Astrocyte (in vitro differentiated cells and primary cell): ENCODE results near the gene RAB14. TPM values are rescaled to one million over a fixed set of nuclear protein-coding genes. Genes with fewer than 3 reads are reported as not detected.

Experiments used
- DNase-seq: peaks from one replicate; pipeline ENCODE4 v3.0.0-alpha.2; 2010; ENCODE audit warnings: low read depth
- FAIRE-seq: peaks from 2 replicates; lab custom pipeline; 2011; peaks lifted over from hg19 to GRCh38; lab: Jason Lieb, UNC
- H2AFZ ChIP-seq: 2 replicates; pipeline ENCODE4 v1.6.0; 2012; ENCODE audit warnings: low read depth, low read length, inconsistent platforms
- H3K27ac ChIP-seq: 2 replicates; pipeline ENCODE4 v1.5.1; 2011; ENCODE audit warnings: low read depth, low read length, inconsistent platforms
- H3K27me3 ChIP-seq: 2 replicates; pipeline ENCODE4 v1.6.0; 2011; ENCODE audit warnings: low read length, inconsistent platforms; ENCODE audit not compliant: insufficient read depth
- H3K36me3 ChIP-seq: 2 replicates; pipeline ENCODE4 v1.5.1; 2011; ENCODE audit warnings: low read length, inconsistent platforms; ENCODE audit not compliant: insufficient read depth
- H3K4me1 ChIP-seq: 2 replicates; pipeline ENCODE4 v1.5.1; 2011; ENCODE audit warnings: low read length, inconsistent platforms; ENCODE audit not compliant: insufficient read depth
- H3K4me2 ChIP-seq: 2 replicates; pipeline ENCODE4 v1.6.0; 2012; ENCODE audit warnings: low read length, inconsistent platforms
- H3K4me3 ChIP-seq: 2 replicates; pipeline ENCODE4 v1.5.1; 2011; ENCODE audit warnings: low read depth, mild to moderate bottlenecking, low read length, inconsistent platforms; ENCODE audit not compliant: insufficient read depth
- H3K79me2 ChIP-seq: 2 replicates; pipeline ENCODE4 v1.6.0; 2012; ENCODE audit warnings: mild to moderate bottlenecking, low read length, inconsistent platforms; ENCODE audit not compliant: insufficient read depth
- H3K9ac ChIP-seq: 2 replicates; pipeline ENCODE4 v1.6.0; 2012; ENCODE audit warnings: mild to moderate bottlenecking, low read length, inconsistent platforms
- H3K9me3 ChIP-seq: 2 replicates; pipeline ENCODE4 v1.5.1; 2012; ENCODE audit warnings: low read depth, mild to moderate bottlenecking, low read length, inconsistent platforms; ENCODE audit not compliant: insufficient read depth
- H4K20me1 ChIP-seq: 2 replicates; pipeline ENCODE4 v1.6.0; 2012; ENCODE audit warnings: low read length, inconsistent platforms; ENCODE audit not compliant: insufficient read depth
- H3K27ac Mint-ChIP-seq: one replicate; pipeline ENCODE4 v1.8.0; 2021; ENCODE audit warnings: mild to moderate bottlenecking, mixed read lengths; ENCODE audit not compliant: unreplicated experiment
- H3K27me3 Mint-ChIP-seq: one replicate; pipeline ENCODE4 v1.8.0; 2021; ENCODE audit warnings: low read depth, mixed read lengths; ENCODE audit not compliant: unreplicated experiment
- H3K36me3 Mint-ChIP-seq: one replicate; pipeline ENCODE4 v1.8.0; 2021; ENCODE audit warnings: low read depth, mixed read lengths; ENCODE audit not compliant: unreplicated experiment
- H3K4me1 Mint-ChIP-seq: one replicate; pipeline ENCODE4 v1.8.0; 2021; ENCODE audit warnings: low read depth, mixed read lengths; ENCODE audit not compliant: unreplicated experiment
- H3K4me3 Mint-ChIP-seq: one replicate; pipeline ENCODE4 v1.8.0; 2021; ENCODE audit warnings: mild to moderate bottlenecking, moderate library complexity, mixed read lengths; ENCODE audit not compliant: unreplicated experiment
- H3K9me3 Mint-ChIP-seq: one replicate; pipeline ENCODE4 v1.8.0; 2021; ENCODE audit warnings: mild to moderate bottlenecking, mixed read lengths; ENCODE audit not compliant: unreplicated experiment
- EZH2 ChIP-seq: IDR thresholded peaks from 2 replicates; pipeline ENCODE4 v1.6.1; 2012; ENCODE audit warnings: mild to moderate bottlenecking, low read length, inconsistent platforms; ENCODE audit not compliant: insufficient read depth
- total RNA-seq: library from RNA; stranded (reverse); gene quantifications from 2 replicates; pipeline ENCODE4 v1.2.1, GENCODE V29; 2021
- TF ChIP-seq, protein P1 (sequence below): IDR thresholded peaks from 2 replicates; pipeline ENCODE4 v1.5.1; 2011; ENCODE audit warnings: low read depth, mild to moderate bottlenecking, inconsistent platforms, low read length, moderate library complexity; ENCODE audit not compliant: insufficient read depth

The RAB14 gene
- total RNA-seq, 1 donor from 2014 or later: 72.1 TPM

DNA sequence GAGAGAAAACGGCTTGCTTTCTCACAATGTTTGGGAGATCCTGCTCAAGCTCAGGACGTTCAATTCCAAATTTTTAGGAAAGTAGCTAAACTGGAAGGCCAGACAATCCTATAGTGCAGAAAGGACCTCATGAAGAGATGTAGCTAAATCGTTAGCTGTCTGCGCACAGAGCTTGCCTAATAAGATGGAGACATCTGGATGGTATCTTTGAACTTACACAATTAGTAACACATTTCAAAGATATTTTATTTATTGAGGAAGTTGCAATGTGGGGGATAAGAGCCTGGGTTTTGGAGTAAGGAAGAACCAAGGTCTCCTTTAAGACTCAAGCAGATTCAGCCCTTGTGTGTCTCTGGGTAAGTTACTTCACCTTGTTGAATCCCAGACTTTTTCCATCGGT is 28.6 kb upstream of the RAB14 start:
- H3K9me3 ChIP-seq: no peaks in the 10 kb centered on the region
- Mint-ChIP-seq H3K9me3 (no peaks in the 10 kb centered on the region), H3K36me3 (peaks cover 5% of the 10 kb centered on the region), H3K27ac (no peak overlapping the region), H3K27me3 (no peaks in the 10 kb centered on the region), H3K4me1 (peaks cover 11% of the 10 kb centered on the region), H3K4me3 (no peak overlapping the region)
- H3K79me2 ChIP-seq: no peaks in the 10 kb centered on the region
- no peak overlapping the region for H2AFZ ChIP-seq
- no peak for FAIRE-seq
- no peak overlapping the region for H3K4me3 ChIP-seq
- no peaks in the 10 kb centered on the region for H3K36me3 ChIP-seq
- no peak for DNase-seq
- H3K4me2 ChIP-seq: no peak overlapping the region
- H3K9ac ChIP-seq: no peak overlapping the region
- no peaks in the 10 kb centered on the region for H3K27me3 ChIP-seq
- H4K20me1 ChIP-seq: no peaks in the 10 kb centered on the region
- no peak for TF ChIP-seq EZH2
- TF ChIP-seq, protein P1, sequence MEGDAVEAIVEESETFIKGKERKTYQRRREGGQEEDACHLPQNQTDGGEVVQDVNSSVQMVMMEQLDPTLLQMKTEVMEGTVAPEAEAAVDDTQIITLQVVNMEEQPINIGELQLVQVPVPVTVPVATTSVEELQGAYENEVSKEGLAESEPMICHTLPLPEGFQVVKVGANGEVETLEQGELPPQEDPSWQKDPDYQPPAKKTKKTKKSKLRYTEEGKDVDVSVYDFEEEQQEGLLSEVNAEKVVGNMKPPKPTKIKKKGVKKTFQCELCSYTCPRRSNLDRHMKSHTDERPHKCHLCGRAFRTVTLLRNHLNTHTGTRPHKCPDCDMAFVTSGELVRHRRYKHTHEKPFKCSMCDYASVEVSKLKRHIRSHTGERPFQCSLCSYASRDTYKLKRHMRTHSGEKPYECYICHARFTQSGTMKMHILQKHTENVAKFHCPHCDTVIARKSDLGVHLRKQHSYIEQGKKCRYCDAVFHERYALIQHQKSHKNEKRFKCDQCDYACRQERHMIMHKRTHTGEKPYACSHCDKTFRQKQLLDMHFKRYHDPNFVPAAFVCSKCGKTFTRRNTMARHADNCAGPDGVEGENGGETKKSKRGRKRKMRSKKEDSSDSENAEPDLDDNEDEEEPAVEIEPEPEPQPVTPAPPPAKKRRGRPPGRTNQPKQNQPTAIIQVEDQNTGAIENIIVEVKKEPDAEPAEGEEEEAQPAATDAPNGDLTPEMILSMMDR: no peak
- H3K4me1 ChIP-seq: peaks cover 14% of the 10 kb centered on the region
- no peak overlapping the region for H3K27ac ChIP-seq

DNA sequence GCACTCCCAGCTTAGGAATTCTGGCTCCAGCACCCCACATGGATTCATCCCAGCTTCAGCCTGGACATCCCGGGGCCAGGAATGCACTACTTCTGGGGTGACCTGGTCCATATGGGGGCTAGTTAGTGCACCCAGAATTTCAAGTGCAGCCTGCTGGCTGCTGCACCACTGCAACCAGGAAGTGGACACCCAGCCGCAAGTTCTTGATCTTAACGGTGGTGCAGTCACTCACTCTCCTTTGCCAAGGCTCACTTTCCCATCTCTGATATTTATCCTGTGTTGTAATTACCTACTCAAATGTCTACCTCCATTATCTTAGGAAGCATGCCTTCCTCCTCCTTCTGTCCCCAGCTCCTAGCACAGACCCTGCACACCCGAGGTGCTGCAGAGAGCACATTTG is 26.2 kb upstream of the RAB14 start:
- Histone ChIP-seq H3K9me3 (no peaks in the 10 kb centered on the region), H3K9ac (no peak overlapping the region), H3K4me3 (no peak overlapping the region), H3K27me3 (no peaks in the 10 kb centered on the region), H3K4me2 (no peak overlapping the region), H3K36me3 (no peaks in the 10 kb centered on the region), H3K27ac (no peak overlapping the region), H2AFZ (no peak overlapping the region), H3K79me2 (no peaks in the 10 kb centered on the region), H3K4me1 (peaks cover 6% of the 10 kb centered on the region), H4K20me1 (no peaks in the 10 kb centered on the region)
- peaks cover 5% of the 10 kb centered on the region for H3K4me1 Mint-ChIP-seq
- H3K4me3 Mint-ChIP-seq: peak overlapping the region; percentile 3
- H3K36me3 Mint-ChIP-seq: no peaks in the 10 kb centered on the region
- no peaks in the 10 kb centered on the region for H3K9me3 Mint-ChIP-seq
- no peak overlapping the region for H3K27ac Mint-ChIP-seq
- DNase-seq: no peak
- TF ChIP-seq, protein P1: no peak
- no peak for TF ChIP-seq EZH2
- no peaks in the 10 kb centered on the region for H3K27me3 Mint-ChIP-seq
- FAIRE-seq: no peak

DNA sequence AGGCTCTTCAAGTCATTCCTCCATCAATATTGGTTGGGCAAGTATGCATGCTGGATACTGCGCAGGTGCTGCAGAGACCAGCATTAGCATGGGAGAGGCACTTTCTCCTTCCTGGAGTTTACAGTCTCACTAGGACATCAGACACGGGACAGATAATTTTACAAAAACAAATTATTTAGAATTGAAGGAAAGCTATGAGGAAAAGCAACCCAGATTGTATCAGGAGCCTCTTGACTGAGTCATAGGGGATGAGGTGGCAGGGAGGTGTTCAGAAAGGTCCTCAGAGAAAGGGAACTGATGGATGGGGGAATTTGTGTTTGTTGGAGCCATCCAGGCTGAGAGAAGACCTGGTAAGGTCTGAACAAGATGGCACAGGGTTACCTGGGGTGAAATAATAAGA is 24.5 kb upstream of the RAB14 start:
- Histone ChIP-seq H3K27ac (no peak overlapping the region), H3K9ac (no peak overlapping the region), H3K9me3 (no peaks in the 10 kb centered on the region), H4K20me1 (no peaks in the 10 kb centered on the region), H2AFZ (no peak overlapping the region), H3K36me3 (no peaks in the 10 kb centered on the region), H3K4me3 (no peak overlapping the region), H3K4me1 (peaks cover 6% of the 10 kb centered on the region), H3K79me2 (no peaks in the 10 kb centered on the region), H3K4me2 (no peak overlapping the region), H3K27me3 (no peaks in the 10 kb centered on the region)
- no peak overlapping the region for H3K4me3 Mint-ChIP-seq
- H3K27me3 Mint-ChIP-seq: peaks cover under 1% of the 10 kb centered on the region
- H3K27ac Mint-ChIP-seq: peak overlapping the region; percentile 58
- peak; percentile 18 for DNase-seq
- no peak for FAIRE-seq
- no peaks in the 10 kb centered on the region for H3K9me3 Mint-ChIP-seq
- H3K4me1 Mint-ChIP-seq: peaks cover 5% of the 10 kb centered on the region
- H3K36me3 Mint-ChIP-seq: no peaks in the 10 kb centered on the region
- TF ChIP-seq EZH2: no peak
- TF ChIP-seq, protein P1: no peak
